ENCODE measurements around the gene CNTNAP2. TPM values are rescaled to one million over a fixed set of nuclear protein-coding genes. Genes with fewer than 3 reads are reported as not detected.

Gene CNTNAP2
- total and polyA plus RNA-seq, 2 donors from 2014 or later = 0.06 to 0.13 TPM

GRCh38 chr7:146735992-146736391 is 619.4 kb downstream of the CNTNAP2 start:
- H3K9me3 ChIP-seq (ENCODE audit: control insufficient read depth in 2 of 3, insufficient read depth in 1 of 3, low read length in 3 of 3) = peaks cover 0 to 7% (median 0%) of the 10 kb centered on the region in 3 donors
- TF ChIP-seq CTCF (IDR thresholded peaks at IDR 0.05; ENCODE audit: borderline replicate concordance, extremely low read depth, insufficient read depth) = no peak

GRCh38 chr7:146736446-146737190 is 620.0 kb downstream of the CNTNAP2 start:
- Histone ChIP-seq H3K9me3 (ENCODE audit: control insufficient read depth in 2 of 3, insufficient read depth in 1 of 3, low read length in 3 of 3) (peaks cover 0 to 9% (median 0%) of the 10 kb centered on the region in 3 donors), H3K27ac (ENCODE audit: low read depth in 2 of 2, low read length in 2 of 2) (no peak overlapping the region), H3K36me3 (ENCODE audit: control insufficient read depth in 2 of 3, insufficient read depth in 3 of 3, low read length in 3 of 3) (no peaks in the 10 kb centered on the region), H3K9ac (ENCODE audit: low read length in 3 of 3) (no peak overlapping the region), H3K4me1 (ENCODE audit: control insufficient read depth in 2 of 3, insufficient read depth in 2 of 3, low read depth in 1 of 3, low read length in 3 of 3) (no peaks in the 10 kb centered on the region), H3K27me3 (ENCODE audit: control insufficient read depth, insufficient read depth, low read length) (no peaks in the 10 kb centered on the region), H3K4me3 (ENCODE audit: low read length in 3 of 3) (no peak overlapping the region)
- DNase-seq (no peak), FAIRE-seq (peak; percentile 80)
- TF ChIP-seq CTCF (IDR thresholded peaks at IDR 0.05; ENCODE audit: borderline replicate concordance, extremely low read depth, insufficient read depth) = no peak
- intact Hi-C loops (cut with DNase I) = no loop called here

More at GRCh38 chr7:146735992-146736391, 619.4 kb downstream of the CNTNAP2 start:
- H3K9ac ChIP-seq (ENCODE audit: low read length in 3 of 3) = no peak overlapping the region
- H3K27me3 ChIP-seq (ENCODE audit: control insufficient read depth, insufficient read depth, low read length) = no peaks in the 10 kb centered on the region
- H3K4me1 ChIP-seq (ENCODE audit: control insufficient read depth in 2 of 3, insufficient read depth in 2 of 3, low read depth in 1 of 3, low read length in 3 of 3) = no peaks in the 10 kb centered on the region
- DNase-seq = no peak
- no peak overlapping the region for H3K27ac ChIP-seq (ENCODE audit: low read depth in 2 of 2, low read length in 2 of 2)
- no peak for FAIRE-seq
- intact Hi-C loops (cut with DNase I) = no loop called here
- no peaks in the 10 kb centered on the region for H3K36me3 ChIP-seq (ENCODE audit: control insufficient read depth in 2 of 3, insufficient read depth in 3 of 3, low read length in 3 of 3)
- no peak overlapping the region for H3K4me3 ChIP-seq (ENCODE audit: low read length in 3 of 3)

GRCh38 chr7:146740039-146740438 is 623.4 kb downstream of the CNTNAP2 start:
- intact Hi-C loops (cut with DNase I) = no loop called here
- DNase-seq = no peak
- no peak for FAIRE-seq
- Histone ChIP-seq H3K4me3 (ENCODE audit: low read length in 3 of 3) (no peak overlapping the region), H3K27ac (ENCODE audit: low read depth in 2 of 2, low read length in 2 of 2) (no peak overlapping the region), H3K9me3 (ENCODE audit: control insufficient read depth in 2 of 3, insufficient read depth in 1 of 3, low read length in 3 of 3) (peaks cover 0 to 9% (median 0%) of the 10 kb centered on the region in 3 donors), H3K27me3 (ENCODE audit: control insufficient read depth, insufficient read depth, low read length) (no peaks in the 10 kb centered on the region), H3K36me3 (ENCODE audit: control insufficient read depth in 2 of 3, insufficient read depth in 3 of 3, low read length in 3 of 3) (no peaks in the 10 kb centered on the region), H3K4me1 (ENCODE audit: control insufficient read depth in 2 of 3, insufficient read depth in 2 of 3, low read depth in 1 of 3, low read length in 3 of 3) (no peaks in the 10 kb centered on the region), H3K9ac (ENCODE audit: low read length in 3 of 3) (no peak overlapping the region)
- no peak for TF ChIP-seq CTCF (IDR thresholded peaks at IDR 0.05; ENCODE audit: borderline replicate concordance, extremely low read depth, insufficient read depth)
